ENCODE measurements around the gene KRABD2.

The KRABD2 gene

GRCh38 chr17:8392674-8393469 lies 16.4 kb upstream of the KRABD2 start:
- H3K4me3 Mint-ChIP-seq, result no peak overlapping the region
- no peaks in the 10 kb centered on the region for H3K9me3 Mint-ChIP-seq (ENCODE audit: low read depth)
- intact Hi-C loops (cut with DNase I, micrococcal nuclease), result no loop called here
- ChIA-PET POLR2A (no interaction called here), CTCF (interaction anchor here (1.0 to 2.2 kb wide), 3 partner anchors 9 to 17 kb away, joined by 3 to 11 read pairs (median 5); no protein-coding TSS in a partner anchor)
- H3K36me3 Mint-ChIP-seq (ENCODE audit: low read depth), result no peaks in the 10 kb centered on the region
- H3K27ac Mint-ChIP-seq, result peak overlapping the region; percentile 71
- no peak for ATAC-seq
- peaks cover 9% of the 10 kb centered on the region for H3K4me1 Mint-ChIP-seq
- no peak for DNase-seq
- peaks cover 5% of the 10 kb centered on the region for H3K27me3 Mint-ChIP-seq

GRCh38 chr17:8392274-8392673 lies 15.8 kb upstream of the KRABD2 start:
- Mint-ChIP-seq H3K4me3 (no peak overlapping the region), H3K4me1 (peaks cover 9% of the 10 kb centered on the region), H3K36me3 (ENCODE audit: low read depth) (no peaks in the 10 kb centered on the region), H3K27me3 (peaks cover 3% of the 10 kb centered on the region), H3K27ac (no peak overlapping the region), H3K9me3 (ENCODE audit: low read depth) (no peaks in the 10 kb centered on the region)
- ATAC-seq (no peak), DNase-seq (no peak)
- intact Hi-C loops (cut with DNase I, micrococcal nuclease), result no loop called here
- ChIA-PET CTCF (interaction anchor here (0.5 to 2.2 kb wide), 4 partner anchors 8 to 238 kb away, joined by 3 to 11 read pairs (median 4); partner anchors contain the start of gene MYH10), POLR2A (no interaction called here)

GRCh38 chr17:8391711-8392110 lies 15.2 kb upstream of the KRABD2 start:
- CTCF ChIA-PET, result interaction anchor here (1.0 to 1.7 kb wide), 2 partner anchors 8 to 15 kb away, joined by 3 to 5 read pairs; no protein-coding TSS in a partner anchor
- POLR2A ChIA-PET, result no interaction called here
- no peak overlapping the region for H3K4me3 Mint-ChIP-seq

DNA sequence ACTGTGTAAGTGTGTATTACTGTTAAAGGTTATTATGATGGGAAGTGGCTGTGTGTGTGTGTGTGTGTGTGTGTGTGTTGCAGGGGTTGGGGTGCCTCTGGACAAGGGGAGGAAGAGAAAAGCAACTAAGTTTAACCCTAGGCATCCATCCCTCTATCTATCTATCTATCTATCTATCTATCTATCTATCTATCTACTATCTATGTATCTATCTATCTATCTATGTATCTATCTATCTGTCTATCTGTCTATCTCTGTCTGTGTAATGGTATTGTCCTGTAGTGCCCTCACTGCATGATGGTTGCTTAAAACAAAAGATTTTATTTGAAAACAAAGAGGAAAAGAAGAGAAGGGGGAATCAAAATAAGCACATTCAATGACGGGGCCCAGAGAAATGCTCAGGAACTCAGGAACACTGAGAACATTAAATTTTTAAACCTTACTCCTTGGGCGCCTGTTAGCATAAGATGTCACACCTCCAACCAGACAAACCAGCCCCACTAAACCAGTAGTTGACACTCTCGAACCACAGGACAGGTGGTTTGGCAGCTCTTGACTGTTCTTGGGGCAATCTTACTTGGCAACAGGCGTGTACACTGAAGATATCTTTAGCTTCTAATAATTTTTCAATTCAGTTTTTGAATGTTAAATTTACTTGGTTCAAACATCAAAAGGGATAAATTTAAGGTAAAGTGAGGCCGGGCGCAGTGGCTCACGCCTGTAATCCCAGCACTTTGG lies 11.6 kb upstream of the KRABD2 start:
- ChIA-PET POLR2A (no interaction called here), CTCF (interaction anchor here (0.5 to 1.0 kb wide), 4 partner anchors 9 to 1954 kb away, joined by 3 to 4 read pairs (median 3); partner anchors contain the start of gene KRABD2)
- H3K27me3 Mint-ChIP-seq, result no peaks in the 10 kb centered on the region
- peaks cover under 1% of the 10 kb centered on the region for H3K36me3 Mint-ChIP-seq (ENCODE audit: low read depth)
- H3K27ac Mint-ChIP-seq, result no peak overlapping the region
- no peaks in the 10 kb centered on the region for H3K9me3 Mint-ChIP-seq (ENCODE audit: low read depth)
- H3K4me3 Mint-ChIP-seq, result no peak overlapping the region
- intact Hi-C loops (cut with DNase I, micrococcal nuclease), result no loop called here
- ATAC-seq, result no peak
- H3K4me1 Mint-ChIP-seq, result peaks cover 15% of the 10 kb centered on the region
- DNase-seq, result no peak

More at GRCh38 chr17:8391711-8392110, 15.2 kb upstream of the KRABD2 start:
- H3K4me1 Mint-ChIP-seq, result peaks cover 9% of the 10 kb centered on the region
- no peaks in the 10 kb centered on the region for H3K36me3 Mint-ChIP-seq (ENCODE audit: low read depth)
- DNase-seq (no peak), ATAC-seq (no peak)
- intact Hi-C loops (cut with DNase I, micrococcal nuclease), result no loop called here
- H3K27me3 Mint-ChIP-seq, result peaks cover 3% of the 10 kb centered on the region
- no peaks in the 10 kb centered on the region for H3K9me3 Mint-ChIP-seq (ENCODE audit: low read depth)
- H3K27ac Mint-ChIP-seq, result no peak overlapping the region

DNA sequence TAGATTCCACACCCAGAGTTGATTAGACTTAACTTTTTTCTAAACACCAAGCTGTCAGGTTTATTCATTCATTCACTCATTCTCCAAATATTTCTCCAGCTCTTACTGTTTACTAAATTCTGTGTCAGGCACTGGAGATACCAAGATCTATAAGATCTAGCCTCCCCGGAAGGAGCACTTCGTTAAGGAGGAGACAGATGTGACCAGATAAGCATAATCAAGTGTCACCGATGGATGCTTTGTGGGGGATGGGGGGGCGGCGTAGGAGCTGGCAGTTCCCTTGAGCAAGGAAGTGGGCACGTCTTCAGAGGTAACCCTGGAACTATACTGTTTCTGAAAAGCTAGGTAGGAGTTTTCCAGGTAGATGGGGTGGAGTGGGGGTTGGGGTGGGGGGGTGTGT lies 10.3 kb upstream of the KRABD2 start:
- H3K27me3 Mint-ChIP-seq, result no peaks in the 10 kb centered on the region
- ATAC-seq (no peak), DNase-seq (no peak)
- intact Hi-C loops (cut with DNase I, micrococcal nuclease), result no loop called here
- H3K9me3 Mint-ChIP-seq (ENCODE audit: low read depth), result no peaks in the 10 kb centered on the region
- peaks cover 17% of the 10 kb centered on the region for H3K4me1 Mint-ChIP-seq
- H3K27ac Mint-ChIP-seq, result no peak overlapping the region
- ChIA-PET POLR2A (no interaction called here), CTCF (interaction anchor here (0.6 to 1.0 kb wide), 5 partner anchors 24 to 1964 kb away, joined by 3 to 4 read pairs (median 3); no protein-coding TSS in a partner anchor)
- H3K4me3 Mint-ChIP-seq, result no peak overlapping the region
- H3K36me3 Mint-ChIP-seq (ENCODE audit: low read depth), result peaks cover 13% of the 10 kb centered on the region

DNA sequence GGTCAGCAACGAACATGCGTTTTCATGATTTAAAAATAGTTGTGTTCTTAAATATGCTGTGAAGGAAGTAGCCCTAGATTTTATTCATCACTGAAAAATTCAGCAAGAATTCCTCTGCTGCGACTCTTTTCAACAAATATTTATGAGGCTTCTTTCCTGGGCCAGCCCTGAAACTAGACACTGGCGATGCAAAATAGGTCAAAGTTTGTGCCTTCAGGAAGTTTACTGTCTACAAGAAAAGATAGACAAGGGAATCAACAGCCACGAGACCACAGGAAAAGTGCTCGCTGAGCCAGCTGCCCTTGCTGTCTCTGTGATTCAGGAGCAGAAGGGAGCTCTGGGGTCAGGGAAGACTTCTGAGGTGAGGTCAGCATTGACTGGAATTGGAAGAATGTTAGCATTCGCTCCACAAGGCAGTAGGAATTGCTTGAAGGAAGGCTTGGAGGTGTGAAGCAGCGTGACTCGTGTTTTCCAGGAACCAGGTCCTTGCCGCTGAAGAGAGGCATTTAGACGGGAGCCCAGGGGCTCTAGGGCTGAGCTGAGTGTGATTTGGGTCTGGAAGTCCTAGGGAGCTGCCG lies 8.4 kb upstream of the KRABD2 start:
- intact Hi-C loops (cut with DNase I, micrococcal nuclease), result loop anchor here (5.0 kb wide), 6 partner anchors 138 to 1373 kb away; partner anchors contain the start of genes CTC1 (in 1 of the 2), PFAS (in 1 of the 2), POLR2A (in 1 of the 2) and RNASEK (in 1 of the 2)
- POLR2A ChIA-PET, result no interaction called here

DNA sequence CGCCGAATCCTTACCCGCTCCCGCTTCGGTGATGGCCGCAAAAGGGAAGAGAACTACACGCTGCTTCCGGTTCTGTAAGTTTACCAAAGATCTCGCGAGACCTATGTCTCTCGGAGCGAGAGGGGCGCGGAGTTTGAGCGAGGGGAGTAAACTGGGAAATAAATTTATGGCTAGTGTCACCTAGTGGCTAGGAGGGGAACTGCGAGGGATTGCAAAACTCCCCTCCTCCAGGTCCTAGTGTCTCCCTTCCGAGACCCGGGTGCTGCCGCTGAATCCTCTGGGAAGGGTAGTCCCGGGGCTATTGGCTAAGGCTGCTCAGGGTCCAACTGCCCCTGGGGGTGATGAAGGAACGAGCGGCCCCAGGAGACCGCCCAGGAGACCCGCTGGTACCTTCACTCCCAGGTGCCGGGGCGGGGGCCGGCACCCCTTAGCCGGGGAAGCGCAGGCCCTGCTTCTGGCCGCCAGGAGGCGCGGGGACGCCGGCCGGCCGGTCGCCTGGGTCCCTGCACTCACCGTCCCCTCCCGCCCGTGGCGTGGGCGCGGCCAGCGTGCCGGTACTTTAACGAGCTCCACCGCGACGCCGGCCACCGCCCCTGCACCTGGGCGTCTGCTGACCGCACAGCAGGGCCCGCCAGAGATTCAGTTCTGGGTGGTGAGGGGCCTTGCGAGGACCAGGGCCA lies 6.8 kb upstream of the KRABD2 start, which contains the start of gene RPL26:
RPL26 (minus strand) TSS at position 51 of the 680 bp plus-strand sequence. CDS start 883 bp downstream, outside the sequence.
- H3K4me1 Mint-ChIP-seq, result peaks cover 50% of the 10 kb centered on the region
- H3K27me3 Mint-ChIP-seq, result no peaks in the 10 kb centered on the region
- peak within 1 kb of the TSS; percentile 100 for H3K4me3 Mint-ChIP-seq
- DNase-seq (peak; percentile 96), ATAC-seq (peak; percentile 92)
- ChIA-PET POLR2A (interaction anchor here (0.6 to 0.9 kb wide), 5 partner anchors 27 to 696 kb away, joined by 3 to 9 read pairs (median 3); partner anchors contain the start of genes CTC1 and TP53), CTCF (interaction anchor here (0.6 to 1.5 kb wide), 12 partner anchors 9 to 402 kb away, joined by 3 to 9 read pairs (median 4); partner anchors contain the start of gene NDEL1)
- no peaks in the 10 kb centered on the region for H3K9me3 Mint-ChIP-seq (ENCODE audit: low read depth)
- intact Hi-C loops (cut with DNase I, micrococcal nuclease), result loop anchor here (1.0 to 5.0 kb wide), 18 partner anchors 52 to 1371 kb away; partner anchors contain the start of genes CTC1 (in 2 of the 2), MYH10 (in 2 of the 2), NDEL1 (in 2 of the 2) and PFAS (in 1 of the 2)
- peak within 1 kb of the TSS; percentile 99 for H3K27ac Mint-ChIP-seq
- H3K36me3 Mint-ChIP-seq (ENCODE audit: low read depth), result peaks cover 48% of the 10 kb centered on the region

More for the DNA sequence above, 8.4 kb upstream of the KRABD2 start:
- Mint-ChIP-seq H3K9me3 (ENCODE audit: low read depth) (no peaks in the 10 kb centered on the region), H3K27ac (peak overlapping the region; percentile 19), H3K36me3 (ENCODE audit: low read depth) (peaks cover 32% of the 10 kb centered on the region), H3K27me3 (no peaks in the 10 kb centered on the region), H3K4me3 (peak overlapping the region; percentile 100), H3K4me1 (peaks cover 35% of the 10 kb centered on the region)
- CTCF ChIA-PET, result interaction anchor here (0.7 to 1.5 kb wide), 3 partner anchors 51 to 361 kb away, joined by 3 to 7 read pairs (median 4); partner anchors contain the start of gene NDEL1
- ATAC-seq (no peak), DNase-seq (no peak)

GRCh38 chr17:8382880-8383142 lies 6.3 kb upstream of the KRABD2 start:
- CTCF ChIA-PET, result interaction anchor here (1.2 kb wide), 1 partner anchor 32 kb away, joined by 3 read pairs; no protein-coding TSS in a partner anchor
- H3K9me3 Mint-ChIP-seq (ENCODE audit: low read depth), result no peaks in the 10 kb centered on the region
- peaks cover 55% of the 10 kb centered on the region for H3K4me1 Mint-ChIP-seq
- intact Hi-C loops (cut with DNase I, micrococcal nuclease), result loop anchor here (1.0 to 5.0 kb wide), 18 partner anchors 52 to 1371 kb away; partner anchors contain the start of genes CTC1 (in 2 of the 2), MYH10 (in 2 of the 2), NDEL1 (in 2 of the 2) and PFAS (in 1 of the 2)
- peaks cover 53% of the 10 kb centered on the region for H3K36me3 Mint-ChIP-seq (ENCODE audit: low read depth)
- peak overlapping the region; percentile 100 for H3K4me3 Mint-ChIP-seq
- H3K27me3 Mint-ChIP-seq, result no peaks in the 10 kb centered on the region
- POLR2A ChIA-PET, result no interaction called here
- peak overlapping the region; percentile 99 for H3K27ac Mint-ChIP-seq
- ATAC-seq, result no peak
- no peak for DNase-seq

GRCh38 chr17:8382052-8382879 lies 5.8 kb upstream of the KRABD2 start:
- ATAC-seq, result no peak
- CTCF ChIA-PET, result interaction anchor here (0.6 to 1.2 kb wide), 4 partner anchors 12 to 275 kb away, joined by 3 read pairs; no protein-coding TSS in a partner anchor

More at GRCh38 chr17:8382052-8382879, 5.8 kb upstream of the KRABD2 start:
- H3K27me3 Mint-ChIP-seq, result no peaks in the 10 kb centered on the region
- POLR2A ChIA-PET, result interaction anchor here (0.6 to 1.0 kb wide), 3 partner anchors 12 to 332 kb away, joined by 3 to 15 read pairs (median 4); no protein-coding TSS in a partner anchor
- intact Hi-C loops (cut with DNase I, micrococcal nuclease), result loop anchor here (2.0 to 5.0 kb wide), 8 partner anchors 135 to 1370 kb away; partner anchors contain the start of genes CTC1 (in 1 of the 2), PFAS (in 1 of the 2), POLR2A (in 1 of the 2) and RNASEK (in 1 of the 2)
- H3K4me3 Mint-ChIP-seq, result peak overlapping the region; percentile 100
- no peak for DNase-seq
- H3K4me1 Mint-ChIP-seq, result peaks cover 58% of the 10 kb centered on the region
- H3K27ac Mint-ChIP-seq, result peak overlapping the region; percentile 99
- H3K36me3 Mint-ChIP-seq (ENCODE audit: low read depth), result peaks cover 57% of the 10 kb centered on the region
- H3K9me3 Mint-ChIP-seq (ENCODE audit: low read depth), result no peaks in the 10 kb centered on the region
